Limb (tissue), 2 donors: ENCODE measurements around the gene SCFD2.
"Not testable (repeated sequence)": the region's sequence is repeated elsewhere in the genome, so short reads cannot be mapped to it uniquely, and the experiment has no call there.

Experiments used
- DNase-seq, 2 donors: peaks; one replicate each; pipeline ENCODE4 v3.0.0-alpha.2; 2016; ENCODE audit errors: extremely low spot score in 2 of 2

The SCFD2 gene

DNA sequence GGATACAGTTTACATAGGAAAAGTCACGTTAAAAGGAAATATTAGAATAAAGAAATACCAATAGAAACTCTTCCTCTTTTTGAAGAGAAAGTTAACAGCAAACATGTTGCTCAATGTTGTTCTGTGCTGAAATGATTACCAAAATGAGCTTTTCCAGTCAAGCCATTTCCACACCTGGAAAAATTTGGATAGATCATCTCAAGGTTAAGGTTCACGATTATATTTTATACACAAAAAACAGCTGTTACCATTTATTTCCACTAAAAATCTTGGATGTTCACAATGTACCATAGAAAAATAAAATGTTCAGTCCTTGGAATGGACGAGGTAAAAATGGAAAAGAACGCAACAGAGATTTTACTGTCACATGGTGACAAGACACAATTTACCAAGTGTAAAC lies 218.7 kb downstream of the SCFD2 start:
- DNase-seq, result no peak

DNA sequence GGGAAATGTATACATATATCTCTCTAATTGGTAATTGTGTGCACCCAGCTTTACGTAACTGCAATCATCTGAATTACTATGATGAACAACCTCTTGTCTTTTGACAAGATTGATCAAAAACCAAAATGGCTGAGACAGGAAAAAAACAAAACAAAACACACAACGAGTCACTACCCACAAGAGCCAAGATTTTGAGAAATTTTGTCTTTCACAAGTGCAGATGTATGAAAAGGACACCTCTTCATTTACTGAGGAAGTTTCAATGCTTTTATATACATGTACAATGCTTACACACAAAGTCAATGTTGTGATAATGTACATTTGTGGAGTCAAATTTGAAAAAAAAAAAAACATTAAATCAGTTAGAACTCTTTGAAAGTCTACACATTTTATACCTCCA lies 224.6 kb downstream of the SCFD2 start:
- no peak for DNase-seq

DNA sequence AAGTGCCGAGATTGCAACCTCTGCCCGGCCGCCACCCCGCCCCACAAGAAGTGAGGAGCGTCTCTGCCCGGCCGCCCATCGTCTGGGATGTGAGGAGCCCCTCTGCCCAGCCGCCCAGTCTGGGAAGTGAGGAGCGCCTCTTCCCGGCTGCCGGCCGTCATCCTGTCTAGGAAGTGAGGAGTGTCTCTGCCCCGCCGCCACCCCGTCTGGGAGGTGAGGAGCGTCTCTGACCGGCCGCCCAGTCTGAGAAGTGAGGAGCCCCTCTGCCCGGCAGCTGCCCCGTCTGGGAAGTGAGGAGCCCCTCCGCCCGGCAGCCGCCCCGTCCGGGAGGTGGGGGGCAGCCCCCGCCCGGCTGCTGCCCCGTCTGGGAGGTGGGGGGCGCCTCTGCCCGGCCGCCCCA lies 226.6 kb downstream of the SCFD2 start:
- not testable (repeated sequence) for DNase-seq

DNA sequence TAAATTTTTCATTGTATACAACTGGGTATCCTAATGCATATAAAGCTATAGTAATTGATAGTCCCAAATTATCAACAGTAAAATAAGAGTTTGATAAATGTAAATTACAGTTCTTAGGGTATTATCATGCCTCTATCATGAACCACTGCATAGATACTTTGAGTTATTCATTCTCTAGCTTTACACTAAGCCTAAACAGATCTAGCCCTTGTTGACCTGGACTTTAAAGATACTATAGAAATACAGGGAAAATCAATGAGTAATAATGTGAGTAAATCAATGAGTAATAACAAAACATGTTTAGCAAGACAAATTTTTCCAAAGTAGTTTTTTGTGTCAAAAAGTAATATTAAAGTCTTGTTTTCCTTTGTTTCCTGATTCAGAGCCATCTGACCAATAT lies 228.4 kb downstream of the SCFD2 start:
- DNase-seq, result no peak

DNA sequence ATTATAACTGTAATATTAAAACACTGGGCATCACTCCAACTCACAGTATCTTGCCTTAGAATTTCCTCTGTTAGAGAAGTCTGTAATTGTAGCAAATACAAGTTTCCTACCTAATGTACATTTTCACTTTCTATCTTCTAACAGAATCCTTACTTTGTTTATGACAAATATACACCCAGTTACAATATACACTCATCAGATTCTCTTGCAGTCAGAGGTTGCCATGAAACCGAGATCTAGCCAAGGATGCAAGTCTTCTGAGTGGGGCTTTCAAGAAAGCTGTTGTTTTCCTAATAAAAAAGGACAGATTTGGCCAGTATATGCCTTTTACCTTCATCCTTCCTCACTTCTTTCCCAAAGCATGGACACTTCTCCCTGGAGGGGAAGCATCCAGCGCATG lies 228.9 kb downstream of the SCFD2 start:
- no peak for DNase-seq

DNA sequence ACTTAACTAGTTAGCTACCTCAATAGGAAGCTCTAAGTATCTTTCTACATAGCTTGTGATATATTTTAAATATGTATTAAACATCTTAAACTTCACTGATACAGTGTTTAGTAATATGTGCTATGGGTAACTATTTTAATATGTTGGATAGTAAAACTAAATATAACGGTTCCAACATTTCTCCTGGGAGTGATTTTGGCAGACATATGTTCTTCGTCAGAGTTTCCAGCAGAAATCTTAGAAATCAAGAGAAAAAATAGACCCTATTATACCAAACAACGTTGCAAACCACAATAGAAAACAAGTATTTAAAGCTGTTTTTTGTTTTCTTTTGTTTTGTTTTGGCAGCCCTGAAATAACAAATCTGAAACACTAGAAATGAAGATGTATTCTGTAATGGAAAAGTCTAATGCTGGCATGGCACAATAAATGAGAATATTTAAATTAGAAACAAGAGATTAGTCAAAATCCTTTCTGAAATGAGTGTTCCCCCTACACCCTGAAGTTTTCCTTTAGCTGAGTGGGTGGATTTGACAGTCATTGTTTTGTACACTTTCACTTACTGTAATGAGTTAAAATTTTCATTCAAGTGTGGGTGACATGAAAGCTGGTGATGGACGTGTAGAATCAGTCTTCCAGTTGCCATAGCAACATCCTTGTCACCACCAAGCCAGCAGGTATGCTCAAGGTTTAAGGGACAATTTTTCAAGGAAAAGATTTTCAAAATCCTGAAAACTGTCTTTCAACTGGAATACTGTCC lies 233.5 kb downstream of the SCFD2 start:
- DNase-seq, result peak in 1 of 2 donors; percentile 66

DNA sequence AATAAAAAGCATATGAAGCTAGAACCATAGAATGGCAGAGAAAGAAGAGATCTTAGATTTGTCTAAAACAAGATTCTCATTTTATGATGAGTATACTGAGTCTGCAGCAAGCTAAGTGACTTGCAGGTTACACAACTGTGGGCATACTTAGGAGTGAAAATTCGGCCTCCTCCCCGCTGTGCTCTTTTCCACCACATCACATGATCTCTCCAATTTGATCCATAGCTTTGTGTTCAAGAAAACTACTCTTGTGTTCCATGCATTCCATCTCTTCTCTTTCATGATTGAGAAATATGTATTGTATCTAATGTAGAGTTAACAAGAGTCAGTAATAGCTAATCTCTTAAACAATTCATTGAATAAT lies 234.3 kb downstream of the SCFD2 start:
- no peak for DNase-seq

DNA sequence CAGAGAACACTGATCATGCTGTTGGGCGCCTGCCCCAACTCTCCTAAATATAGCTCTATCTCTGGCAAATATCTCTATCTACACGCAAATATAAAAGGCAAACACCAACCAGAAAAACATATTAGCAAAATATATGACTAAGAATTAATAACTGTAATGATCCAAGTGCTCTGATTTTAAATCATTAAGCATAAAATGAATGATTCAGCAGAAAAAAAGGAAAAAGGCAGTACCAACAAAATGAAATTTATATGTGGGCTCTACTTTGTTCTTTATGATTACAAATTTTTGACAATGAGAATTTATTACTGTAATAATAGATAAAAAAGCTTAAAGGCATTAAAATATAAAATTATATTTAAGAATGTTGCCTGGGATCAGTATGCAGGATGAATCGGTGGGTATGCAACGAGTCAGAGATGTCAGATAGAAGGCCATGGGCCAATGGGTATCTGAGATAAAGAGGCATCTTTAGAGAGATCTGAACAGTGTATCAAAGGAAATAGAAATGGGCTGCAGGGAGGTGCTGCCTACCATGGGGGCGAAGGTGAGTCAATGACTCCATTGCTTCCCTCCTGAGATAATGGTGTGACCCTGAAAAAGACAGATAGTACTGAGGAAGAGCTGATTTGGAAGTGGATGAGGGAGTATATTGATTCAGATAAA lies 234.8 kb downstream of the SCFD2 start:
- no peak for DNase-seq

DNA sequence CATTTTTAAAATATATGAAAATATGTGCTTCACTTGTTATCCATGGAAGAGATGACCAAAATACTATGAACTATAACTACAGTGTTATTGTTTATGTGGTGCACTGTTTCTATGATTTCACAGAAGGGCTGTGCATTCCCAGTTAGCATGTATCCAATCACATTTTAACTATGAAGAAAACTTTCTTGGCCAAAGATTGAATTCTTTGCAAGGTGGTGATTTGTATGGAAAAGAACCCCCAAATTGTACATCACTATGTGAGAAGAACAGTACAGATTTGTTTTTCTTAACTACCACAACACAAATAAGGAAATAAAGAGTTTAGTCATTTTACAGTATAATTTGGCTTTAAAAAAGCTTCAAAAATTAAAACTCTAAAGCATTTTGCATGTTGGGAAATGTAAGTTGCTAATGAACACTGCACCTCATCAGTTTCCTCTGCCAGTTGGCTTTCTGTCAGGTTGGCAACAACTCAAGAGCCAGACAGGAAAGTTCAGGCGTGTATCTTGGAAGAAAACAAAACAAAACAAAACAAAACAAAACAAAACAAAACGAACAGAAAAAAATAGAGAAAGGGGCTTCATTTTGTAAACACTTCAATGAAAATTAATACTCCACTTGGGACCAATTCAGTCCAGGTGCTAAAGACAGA lies 237.0 kb downstream of the SCFD2 start:
- peak in 1 of 2 donors; percentile 66 for DNase-seq

DNA sequence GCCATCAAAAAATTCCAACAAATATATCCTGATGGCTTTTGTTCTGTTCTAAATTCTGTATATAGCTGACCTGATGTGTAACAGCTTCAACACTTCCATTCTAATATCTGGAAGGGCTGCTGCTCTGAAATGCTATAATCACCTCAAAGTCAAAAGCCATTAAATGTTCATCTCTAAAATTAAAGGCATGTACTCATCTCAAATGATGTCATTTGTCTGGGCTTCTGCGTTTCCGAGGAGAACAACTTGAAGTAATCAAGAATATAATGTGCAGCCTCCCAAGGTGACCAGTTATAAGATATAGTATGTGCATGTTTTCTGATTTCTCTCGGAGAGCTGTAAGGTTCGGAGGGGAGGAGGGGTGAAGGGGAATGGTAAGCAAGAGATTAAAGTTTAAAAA lies 237.6 kb downstream of the SCFD2 start:
- no peak for DNase-seq

DNA sequence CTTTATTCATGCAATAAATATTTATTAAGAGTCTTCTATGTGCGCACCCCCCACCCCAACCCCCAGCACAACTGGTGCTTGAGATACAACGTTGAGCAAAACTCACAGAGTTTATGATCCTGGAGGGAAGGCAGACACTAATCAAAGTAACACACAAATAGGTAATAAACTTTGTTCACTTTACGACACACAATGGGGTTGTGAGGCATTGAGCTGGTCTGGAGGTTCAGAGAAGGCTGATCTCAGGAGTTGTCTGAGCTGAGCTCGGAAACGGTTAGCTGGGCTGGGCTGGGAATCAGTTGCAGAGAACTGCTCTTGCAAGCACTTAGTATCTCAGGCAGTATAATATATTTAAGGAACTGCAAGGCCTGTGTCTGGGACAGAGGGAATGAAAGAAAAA lies 238.5 kb downstream of the SCFD2 start:
- DNase-seq, result no peak

DNA sequence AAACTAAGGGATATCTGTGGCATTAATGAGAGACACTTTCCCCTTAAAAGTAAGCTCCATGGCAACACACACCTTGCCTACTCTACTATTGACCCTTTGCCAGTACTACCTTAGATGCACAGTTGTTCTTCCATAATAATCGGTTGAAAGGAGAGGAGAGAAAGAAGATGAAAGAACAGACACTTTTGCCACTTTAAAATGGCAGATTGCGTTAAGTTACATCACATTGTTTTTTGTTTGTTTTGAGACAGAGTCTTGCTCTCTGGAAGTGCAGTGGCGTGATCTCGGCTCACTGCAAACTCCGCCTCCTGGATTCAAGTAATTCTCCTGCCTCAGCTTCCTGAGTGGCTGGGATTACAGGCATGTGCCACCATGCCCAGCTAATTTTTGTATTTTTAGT lies 239.8 kb downstream of the SCFD2 start:
- no peak for DNase-seq

DNA sequence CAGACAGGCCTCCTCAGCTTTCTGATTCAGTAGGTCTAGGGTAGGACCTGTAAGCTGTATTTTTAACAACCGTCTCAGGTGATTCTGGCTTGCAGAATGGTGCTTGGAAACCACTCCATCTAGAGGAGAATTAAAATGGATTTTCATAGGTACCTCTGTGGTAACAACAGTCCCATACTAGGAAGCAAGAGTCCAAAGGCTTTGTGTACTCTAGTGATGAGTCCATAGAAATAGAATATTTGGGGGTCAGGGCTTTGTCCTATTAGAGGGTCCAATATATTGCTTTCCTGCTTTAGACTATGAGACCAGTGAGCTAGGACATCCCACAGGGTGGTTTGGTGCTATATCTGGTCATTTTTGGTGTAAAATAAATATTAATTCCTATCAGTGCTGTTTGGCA lies 242.0 kb downstream of the SCFD2 start:
- no peak for DNase-seq

DNA sequence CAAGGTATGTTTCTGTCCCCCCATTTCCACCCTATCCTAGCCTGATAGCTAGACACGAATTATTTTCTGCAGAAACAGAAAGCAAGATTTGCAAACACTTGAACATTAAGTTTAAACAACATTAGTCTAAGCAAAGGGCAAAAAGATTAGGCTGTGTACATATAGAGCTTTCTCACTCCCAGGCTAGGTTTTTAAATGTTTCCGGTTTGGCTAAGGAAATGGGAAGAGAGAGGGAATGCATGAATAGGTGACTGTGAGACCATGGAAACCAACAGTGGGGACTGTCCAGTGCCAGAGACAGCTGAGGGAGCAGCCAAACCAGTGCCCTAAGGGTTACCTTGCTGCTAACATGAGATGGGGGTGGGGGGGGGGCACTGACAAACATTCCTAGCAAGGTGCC lies 242.7 kb downstream of the SCFD2 start:
- no peak for DNase-seq

DNA sequence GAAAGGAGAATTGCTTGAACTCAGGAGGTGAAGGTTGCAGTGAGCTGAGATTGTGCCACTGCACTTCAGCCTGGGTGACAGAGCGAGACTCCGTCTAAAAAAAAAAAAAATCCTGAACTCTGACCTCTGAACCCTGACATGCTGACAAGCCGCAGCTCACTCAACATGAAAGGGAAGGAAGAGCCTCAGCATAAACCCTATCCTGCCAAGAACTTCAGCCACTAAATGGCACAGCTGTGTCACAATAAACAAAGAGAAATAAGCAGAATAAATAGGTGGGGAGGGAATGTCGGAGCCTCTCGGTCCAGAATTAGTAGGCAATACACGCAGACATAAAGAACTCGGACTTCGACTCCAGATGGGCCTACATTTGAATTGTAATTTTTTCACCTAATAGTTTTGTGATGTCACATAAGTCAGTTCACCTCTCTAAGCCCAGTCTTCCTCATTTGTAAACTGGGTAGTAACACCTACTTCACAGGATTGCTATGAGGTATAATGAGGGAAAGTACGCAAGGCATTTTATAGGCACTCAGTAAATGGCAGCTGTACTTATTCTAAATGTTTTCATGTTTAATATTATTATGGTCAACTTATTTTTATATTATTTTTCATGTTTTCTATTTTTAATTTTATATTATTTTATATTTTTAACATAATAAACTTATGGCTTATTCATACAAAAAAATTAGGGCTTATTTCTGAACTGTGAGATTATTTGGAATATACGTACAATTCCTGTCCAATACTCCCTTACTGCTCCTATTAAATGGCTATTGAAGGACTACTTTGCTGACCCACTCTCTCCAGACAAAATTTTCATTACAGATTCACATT lies 243.4 kb downstream of the SCFD2 start:
- no peak for DNase-seq

DNA sequence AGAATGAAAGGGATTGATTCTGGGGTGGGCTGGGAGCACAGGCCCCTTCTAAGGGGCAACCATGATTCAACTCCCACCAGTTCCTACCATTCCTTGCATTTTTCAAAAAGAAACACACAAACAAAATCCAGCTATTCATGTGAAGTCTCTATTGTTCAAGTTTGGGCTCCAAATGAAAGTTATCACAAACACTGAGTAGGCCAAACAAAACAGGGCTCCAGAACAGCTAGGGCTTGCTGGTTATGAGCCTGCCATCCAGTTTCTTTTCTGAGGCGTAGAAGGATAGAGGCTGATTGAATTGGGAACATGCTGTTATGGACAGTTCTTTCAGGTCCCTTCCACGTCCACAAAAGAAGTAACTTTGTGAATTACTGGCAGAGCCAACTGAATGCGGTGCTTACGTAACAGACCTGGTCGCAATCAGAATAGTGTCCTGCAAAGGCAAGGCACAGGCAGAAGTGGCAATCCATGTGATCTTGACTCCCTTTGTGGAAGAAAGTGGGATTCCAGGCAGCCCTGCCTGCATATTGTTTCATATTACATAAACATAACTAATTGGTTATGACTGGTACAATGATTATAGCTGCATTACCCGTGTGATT lies 244.5 kb downstream of the SCFD2 start:
- no peak for DNase-seq

DNA sequence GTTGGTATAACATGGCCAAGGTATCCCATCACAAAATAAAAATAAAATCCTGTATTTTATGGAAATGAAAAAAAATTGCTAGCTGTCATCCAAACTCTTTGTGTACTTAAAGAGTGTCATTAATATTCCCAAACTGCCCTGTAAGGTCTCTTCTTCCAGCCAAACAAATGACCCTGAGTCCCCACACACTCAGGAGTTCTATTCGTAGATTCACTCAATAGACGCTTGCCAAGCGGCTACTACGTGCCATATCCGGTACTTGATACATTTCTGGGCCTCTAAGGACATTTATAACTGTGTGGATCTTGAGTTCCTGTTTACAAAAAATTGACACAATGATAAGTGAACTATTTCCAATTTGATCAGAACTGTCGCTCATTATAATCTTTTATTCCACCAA lies 245.1 kb downstream of the SCFD2 start:
- no peak for DNase-seq

DNA sequence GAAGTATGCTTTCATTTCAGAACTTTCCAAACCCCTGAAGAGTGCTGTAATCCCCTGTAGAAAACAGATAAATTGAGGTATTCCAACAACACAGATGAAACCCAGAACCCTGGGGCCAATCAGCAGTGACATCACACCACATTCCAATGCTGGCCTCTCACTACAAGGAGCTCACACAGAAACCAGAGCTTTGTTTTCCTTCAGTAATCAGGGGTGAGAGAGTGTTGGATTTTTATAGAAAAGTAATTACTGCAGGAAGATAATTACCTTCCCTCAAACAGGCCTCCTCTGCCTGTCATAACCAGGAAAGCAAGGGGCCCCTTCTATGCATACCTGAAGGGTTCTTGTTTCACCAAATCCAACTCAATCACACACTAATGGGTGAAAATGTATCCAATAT lies 246.2 kb downstream of the SCFD2 start:
- DNase-seq, result no peak

DNA sequence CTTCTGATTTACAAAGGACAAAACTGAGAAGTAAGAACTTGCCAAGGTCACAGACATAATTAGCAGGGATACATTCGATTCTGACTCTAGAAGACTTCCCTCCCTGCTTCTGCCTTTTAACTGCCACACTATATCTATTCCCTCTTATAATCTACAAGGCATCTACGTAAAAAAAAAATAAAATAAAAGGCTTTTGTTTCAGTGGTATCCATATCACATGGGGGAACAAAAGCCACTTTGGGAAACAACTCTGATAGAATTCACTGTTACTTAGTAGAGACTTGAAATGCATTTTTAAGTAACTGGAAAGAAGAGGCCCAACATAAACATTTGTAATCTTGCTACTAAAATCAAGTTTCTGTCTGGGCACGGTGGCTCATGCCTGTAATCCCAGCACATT lies 247.2 kb downstream of the SCFD2 start:
- DNase-seq, result no peak

DNA sequence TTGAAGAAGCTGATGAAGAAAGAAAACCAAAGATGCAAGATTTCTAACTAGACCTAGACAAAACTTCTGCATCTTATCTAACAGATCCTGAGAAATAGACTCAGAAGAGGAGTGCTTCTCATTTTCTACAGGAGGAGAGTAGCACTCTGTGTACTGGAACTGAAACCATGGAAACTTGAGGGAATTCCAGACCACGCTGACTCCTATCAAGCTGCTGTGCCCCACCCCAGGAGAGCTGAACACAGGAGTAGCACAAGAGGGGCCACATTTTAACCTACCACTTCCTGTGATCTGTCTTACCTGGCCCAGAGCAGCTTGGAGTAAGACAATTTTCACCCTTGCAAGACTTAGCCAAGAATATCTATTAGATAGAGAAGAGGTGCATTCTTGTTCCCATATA lies 248.9 kb downstream of the SCFD2 start:
- no peak for DNase-seq

DNA sequence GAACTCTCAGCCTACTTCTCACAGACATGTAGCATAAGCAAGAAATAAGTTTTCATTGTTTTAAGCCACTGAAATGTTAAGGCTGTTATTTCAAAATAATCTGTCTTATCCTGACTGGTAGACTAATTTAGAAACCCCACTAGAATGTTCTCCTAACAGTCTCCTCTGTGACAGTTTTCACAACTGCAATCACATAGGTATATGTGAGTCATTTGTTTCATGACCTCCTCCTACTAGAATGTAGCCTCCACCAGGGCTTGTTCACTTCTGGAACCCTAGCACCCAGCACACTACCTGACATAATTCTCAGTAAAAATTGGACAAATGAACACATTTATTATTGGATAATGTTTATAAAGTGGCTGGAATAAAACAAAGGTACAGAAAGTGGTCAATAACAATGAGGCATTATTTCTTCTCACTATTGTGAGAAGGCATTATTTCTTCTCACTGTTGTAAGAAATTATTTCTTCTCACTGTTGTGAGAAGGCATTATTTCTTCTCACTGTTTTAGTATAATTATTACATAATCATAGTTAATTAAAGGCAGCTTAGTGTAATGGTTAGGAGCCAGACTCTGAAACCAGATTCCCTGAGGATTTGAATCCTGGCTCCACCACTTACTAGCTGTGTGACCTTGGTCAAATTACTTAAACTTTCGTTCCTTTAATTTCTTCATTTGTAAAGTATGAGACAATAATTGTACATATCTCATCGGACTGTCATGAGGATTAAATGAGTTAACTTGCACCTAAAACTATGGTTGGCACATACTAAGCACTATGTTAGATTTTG lies 252.2 kb downstream of the SCFD2 start:
- DNase-seq, result no peak
